A673 (cell line): ENCODE results near the gene EIF3A. TPM values are rescaled to one million over a fixed set of nuclear protein-coding genes. Genes with fewer than 3 reads are reported as not detected.

ENCODE experiments used
- BruUV-seq: library from RNA; stranded (reverse); fragments of 400-500 nt; replicated peaks from 2 replicates; lab custom pipeline; 2021; lab: Mats Ljungman, UMichigan
- CTCF ChIA-PET: fragments of 300-600 bp; sonication (Branson Sonifier 250); formaldehyde crosslinking; loops from one replicate; lab custom pipeline; 2022; ENCODE audit warnings: antibody characterized with exemption; lab: Charles Lee
- POLR2A ChIA-PET: fragments of 300-600 bp; sonication (Branson Sonifier 250); formaldehyde crosslinking; loops from one replicate; lab custom pipeline; 2022; ENCODE audit warnings: antibody characterized with exemption; ENCODE audit not compliant: low non-redundant PET; lab: Charles Lee
- DNase-seq: peaks from one replicate; pipeline ENCODE4 v3.0.0-alpha.2; 2015; ENCODE audit warnings: low spot score
- H3K27ac ChIP-seq: fragments of 200-600 bp; sonication (generic); 2 replicates; pipeline ENCODE4 v1.5.1; 2016; ENCODE audit warnings: mixed run types, low read depth, mild to moderate bottlenecking, mixed read lengths, antibody characterized with exemption, low read length; ENCODE audit not compliant: poor library complexity, severe bottlenecking
- H3K27me3 ChIP-seq: fragments of 200-600 bp; sonication (generic); replicated peaks from 2 replicates; pipeline ENCODE4 v1.6.1; 2017; ENCODE audit warnings: mixed run types, low read depth, mild to moderate bottlenecking, mixed read lengths, antibody characterized with exemption, low read length; ENCODE audit not compliant: insufficient read depth, poor library complexity
- H3K36me3 ChIP-seq: fragments of 200-600 bp; sonication (generic); 2 replicates; pipeline ENCODE4 v1.6.1; 2016; ENCODE audit warnings: mixed run types, mild to moderate bottlenecking, mixed read lengths, antibody characterized with exemption, low read length; ENCODE audit not compliant: insufficient read depth, poor library complexity, severe bottlenecking
- H3K4me1 ChIP-seq: fragments of 200-600 bp; sonication (generic); 2 replicates; pipeline ENCODE4 v1.6.1; 2017; ENCODE audit warnings: mixed run types, mild to moderate bottlenecking, mixed read lengths, antibody characterized with exemption, low read length; ENCODE audit not compliant: insufficient read depth, poor library complexity, severe bottlenecking
- H3K4me3 ChIP-seq: fragments of 200-600 bp; sonication (generic); 2 replicates; pipeline ENCODE4 v1.5.1; 2016; ENCODE audit warnings: low read depth, mixed run types, mild to moderate bottlenecking, mixed read lengths, low read length; ENCODE audit not compliant: poor library complexity, severe bottlenecking
- H3K9me3 ChIP-seq: fragments of 200-600 bp; sonication (generic); 2 replicates; pipeline ENCODE4 v1.6.1; 2016; ENCODE audit warnings: mixed run types, low read depth, mild to moderate bottlenecking, mixed read lengths, antibody characterized with exemption, low read length; ENCODE audit not compliant: poor library complexity, severe bottlenecking
- EZH2 ChIP-seq: fragments of 200-600 bp; sonication (generic); IDR thresholded peaks from 2 replicates; pipeline ENCODE4 v1.6.1; 2017; ENCODE audit warnings: borderline replicate concordance, low read depth, mild to moderate bottlenecking, mixed read lengths, antibody characterized with exemption, low read length; ENCODE audit not compliant: poor library complexity, severe bottlenecking
- intact Hi-C: fragments of 100-400 bp; cut with micrococcal nuclease; formaldehyde crosslinking; loops from one replicate; pipeline ENCODE4 v1.10.0; 2022; ENCODE audit not compliant: unreplicated experiment
- total RNA-seq: library from RNA; stranded (reverse); gene quantifications from 2 replicates; pipeline ENCODE4 v1.2.3, GENCODE V29; 2021
- TF ChIP-seq, protein P1 (sequence below): fragments of 300-800, 200-600 bp; sonication (generic); conservative IDR thresholded peaks from 2 replicates; pipeline ENCODE4 v1.5.1; 2017; ENCODE audit warnings: low read depth, mild to moderate bottlenecking, antibody characterized with exemption, low read length, moderate library complexity, mixed read lengths

EIF3A gene
- total RNA-seq, 1 experiment from 2014 or later = 181 TPM

DNA sequence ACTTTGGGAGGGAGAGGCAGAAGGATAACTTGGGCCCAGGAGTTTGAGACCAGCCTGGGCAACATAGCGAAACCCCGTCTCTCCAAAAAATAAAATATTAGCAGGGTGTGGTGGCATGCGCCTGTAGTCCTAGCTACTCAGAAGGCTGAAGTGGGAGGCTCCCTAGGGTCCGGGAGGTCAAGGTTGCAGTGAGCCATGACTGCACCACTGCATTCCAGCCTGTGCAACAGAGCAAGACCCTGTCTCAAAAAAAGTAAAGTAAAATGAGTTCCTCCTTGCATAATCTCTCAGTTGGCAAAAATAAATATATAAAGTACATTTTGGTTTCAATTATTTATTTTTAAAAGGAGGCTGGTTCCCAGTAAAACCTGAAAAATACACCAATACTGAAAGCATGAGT is 39.3 kb downstream of the EIF3A start:
- POLR2A ChIA-PET = no interaction called here
- Histone ChIP-seq H3K4me1 (no peaks in the 10 kb centered on the region), H3K36me3 (peaks cover 94% of the 10 kb centered on the region), H3K27ac (no peak overlapping the region), H3K4me3 (no peak overlapping the region), H3K9me3 (no peaks in the 10 kb centered on the region), H3K27me3 (no peaks in the 10 kb centered on the region)
- CTCF ChIA-PET = no interaction called here
- DNase-seq = no peak
- intact Hi-C loops = no loop called here
- no TSS peak for BruUV-seq
- TF ChIP-seq, protein P1, sequence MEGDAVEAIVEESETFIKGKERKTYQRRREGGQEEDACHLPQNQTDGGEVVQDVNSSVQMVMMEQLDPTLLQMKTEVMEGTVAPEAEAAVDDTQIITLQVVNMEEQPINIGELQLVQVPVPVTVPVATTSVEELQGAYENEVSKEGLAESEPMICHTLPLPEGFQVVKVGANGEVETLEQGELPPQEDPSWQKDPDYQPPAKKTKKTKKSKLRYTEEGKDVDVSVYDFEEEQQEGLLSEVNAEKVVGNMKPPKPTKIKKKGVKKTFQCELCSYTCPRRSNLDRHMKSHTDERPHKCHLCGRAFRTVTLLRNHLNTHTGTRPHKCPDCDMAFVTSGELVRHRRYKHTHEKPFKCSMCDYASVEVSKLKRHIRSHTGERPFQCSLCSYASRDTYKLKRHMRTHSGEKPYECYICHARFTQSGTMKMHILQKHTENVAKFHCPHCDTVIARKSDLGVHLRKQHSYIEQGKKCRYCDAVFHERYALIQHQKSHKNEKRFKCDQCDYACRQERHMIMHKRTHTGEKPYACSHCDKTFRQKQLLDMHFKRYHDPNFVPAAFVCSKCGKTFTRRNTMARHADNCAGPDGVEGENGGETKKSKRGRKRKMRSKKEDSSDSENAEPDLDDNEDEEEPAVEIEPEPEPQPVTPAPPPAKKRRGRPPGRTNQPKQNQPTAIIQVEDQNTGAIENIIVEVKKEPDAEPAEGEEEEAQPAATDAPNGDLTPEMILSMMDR = no peak

DNA sequence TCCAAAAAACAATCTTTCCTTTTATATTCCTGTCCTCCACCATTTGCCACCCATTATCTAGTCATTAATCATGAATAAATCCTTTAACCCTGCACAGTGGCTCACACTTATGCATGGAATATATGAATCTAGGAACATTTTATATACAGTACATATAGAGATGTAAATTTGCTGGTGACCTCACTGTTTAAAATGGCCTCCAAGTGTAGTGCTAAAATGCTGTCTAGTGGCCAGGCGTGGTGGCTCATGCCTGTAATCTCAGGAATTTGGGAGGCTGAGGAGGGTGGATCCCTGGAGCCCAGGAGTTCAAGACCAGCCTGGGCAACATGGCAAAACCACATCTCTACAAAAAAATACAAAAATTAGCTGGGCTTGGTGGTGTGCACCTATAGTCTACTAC is 41.5 kb downstream of the EIF3A start:
- H3K36me3 ChIP-seq = peaks cover 89% of the 10 kb centered on the region
- H3K27ac ChIP-seq = no peak overlapping the region
- no peak overlapping the region for H3K4me3 ChIP-seq
- CTCF ChIA-PET = no interaction called here
- H3K4me1 ChIP-seq = no peaks in the 10 kb centered on the region
- intact Hi-C loops = no loop called here
- POLR2A ChIA-PET = no interaction called here
- no peak for TF ChIP-seq EZH2
- TF ChIP-seq, protein P1 = no peak
- no TSS peak for BruUV-seq
- DNase-seq = no peak
- H3K27me3 ChIP-seq = no peaks in the 10 kb centered on the region
- H3K9me3 ChIP-seq = no peaks in the 10 kb centered on the region

DNA sequence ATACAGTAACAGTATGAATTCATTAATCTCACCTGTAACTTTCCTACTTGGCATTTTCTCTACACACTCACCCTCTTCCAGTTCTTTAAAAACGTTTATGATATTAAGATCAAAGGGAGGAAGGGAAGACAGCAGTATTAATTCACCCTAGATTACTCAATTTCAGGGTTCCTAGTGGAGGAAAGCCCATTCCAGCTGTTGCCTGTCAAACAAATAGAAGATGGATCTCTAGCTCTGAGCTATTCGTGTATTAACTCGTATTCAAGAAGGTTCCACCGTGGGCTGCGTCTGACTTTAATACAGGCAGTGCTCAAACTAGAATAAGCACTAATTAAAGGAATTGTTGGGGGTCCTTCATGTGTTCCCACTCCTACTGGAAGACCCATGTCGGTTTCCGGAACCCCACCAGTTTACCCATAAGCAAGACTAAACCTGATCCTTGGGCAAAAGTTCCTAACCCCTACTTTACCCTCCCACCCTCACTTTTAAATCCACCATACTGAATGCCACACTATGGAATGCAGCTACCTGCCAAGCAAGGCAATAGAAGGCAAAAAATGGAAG is 49.0 kb downstream of the EIF3A start:
- Histone ChIP-seq H3K27me3 (no peaks in the 10 kb centered on the region), H3K27ac (no peak overlapping the region), H3K4me3 (no peak overlapping the region), H3K9me3 (no peaks in the 10 kb centered on the region), H3K36me3 (peaks cover 30% of the 10 kb centered on the region), H3K4me1 (no peaks in the 10 kb centered on the region)
- ChIA-PET CTCF (no interaction called here), POLR2A (no interaction called here)
- BruUV-seq = no TSS peak
- TF ChIP-seq EZH2 = no peak
- TF ChIP-seq, protein P1 = no peak
- intact Hi-C loops = loop anchor here (5.0 kb wide), 1 partner anchor 36 kb away; no protein-coding TSS in a partner anchor
- no peak for DNase-seq
